ENCODE results near the gene CCDC186.

CCDC186 gene

GRCh38 chr10:114103284-114103683, 70.7 kb downstream of the CCDC186 start:
- DNase-seq = peak; percentile 37

DNA sequence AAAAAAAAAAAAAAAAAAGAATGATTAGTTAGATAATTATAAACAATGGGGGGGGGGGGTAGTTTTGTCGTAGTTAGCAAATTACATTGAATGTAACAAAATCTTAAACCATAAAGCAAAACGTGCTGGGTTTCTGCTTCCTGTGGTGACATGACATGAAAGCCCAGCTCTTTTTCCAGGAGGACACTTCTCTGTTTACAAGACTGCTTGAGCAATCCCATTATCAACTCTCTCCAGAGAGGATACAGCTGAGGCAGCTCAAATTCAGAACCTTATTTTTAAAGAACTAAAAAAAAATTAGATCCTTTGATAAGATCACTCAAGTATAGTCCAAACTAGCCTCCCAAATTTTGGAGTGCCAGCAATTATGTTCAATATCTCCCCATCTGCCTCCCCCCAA, 71.7 kb downstream of the CCDC186 start:
- DNase-seq = no peak

- no peak for DNase-seq
Observed at GRCh38 chr10:114100848-114101741, 72.9 kb downstream of the CCDC186 start.

DNA sequence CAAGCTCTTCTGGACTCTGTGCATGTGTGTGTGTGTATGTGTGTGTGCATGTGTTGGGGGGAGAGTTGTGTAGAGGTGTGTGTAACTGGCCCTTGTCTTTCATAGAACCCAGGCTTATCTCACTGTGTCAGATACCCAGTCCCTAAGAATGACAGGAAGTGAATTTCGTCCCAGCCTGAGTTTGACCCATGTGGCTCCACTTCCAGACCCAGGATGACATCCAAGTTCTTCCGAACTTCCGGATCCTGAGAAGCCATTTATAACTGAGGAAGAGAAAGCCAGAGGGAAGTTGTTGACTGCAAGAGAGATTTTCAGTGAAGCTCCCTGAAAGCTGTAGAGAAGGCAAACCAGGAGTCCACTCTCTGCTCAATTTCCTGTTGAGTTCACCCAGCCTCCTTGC, 77.1 kb downstream of the CCDC186 start:
- DNase-seq = no peak

DNA sequence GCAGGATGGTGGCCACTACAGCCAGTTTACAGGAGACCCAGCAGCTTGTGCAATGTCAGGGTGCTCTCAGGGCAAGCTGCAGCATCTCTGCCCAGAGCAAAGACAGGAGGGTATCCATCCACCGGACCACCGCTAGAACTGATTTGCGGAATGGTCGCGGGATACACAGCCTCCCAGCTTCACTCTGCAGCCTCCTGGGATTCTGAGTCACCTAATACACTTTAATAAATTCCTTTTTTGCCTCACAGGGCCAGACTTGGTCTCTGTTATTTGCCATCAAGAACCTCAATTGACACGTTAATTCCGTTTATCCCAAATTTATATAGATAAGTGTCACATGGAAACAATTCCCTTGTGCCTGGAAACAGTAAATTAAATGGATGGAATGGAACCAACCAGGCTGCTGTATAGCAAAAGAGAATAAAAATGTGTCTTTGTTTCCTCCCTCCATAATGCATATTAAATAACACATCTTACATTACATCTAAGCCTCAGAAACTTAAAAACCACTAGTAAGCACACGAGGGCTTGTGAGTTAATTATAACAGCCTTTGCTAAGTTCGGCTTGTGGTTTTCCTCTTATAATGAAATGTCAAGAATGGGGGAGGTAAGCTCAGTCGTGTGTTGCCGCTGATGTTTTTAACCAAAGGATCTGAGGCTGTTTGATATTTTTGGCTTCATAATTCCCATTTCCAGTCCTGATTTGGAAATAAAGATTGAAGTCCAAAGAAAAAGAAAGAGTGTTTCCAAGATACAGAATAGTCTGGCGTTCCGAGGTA, 78.3 kb downstream of the CCDC186 start:
- peak; percentile 28 for DNase-seq

DNA sequence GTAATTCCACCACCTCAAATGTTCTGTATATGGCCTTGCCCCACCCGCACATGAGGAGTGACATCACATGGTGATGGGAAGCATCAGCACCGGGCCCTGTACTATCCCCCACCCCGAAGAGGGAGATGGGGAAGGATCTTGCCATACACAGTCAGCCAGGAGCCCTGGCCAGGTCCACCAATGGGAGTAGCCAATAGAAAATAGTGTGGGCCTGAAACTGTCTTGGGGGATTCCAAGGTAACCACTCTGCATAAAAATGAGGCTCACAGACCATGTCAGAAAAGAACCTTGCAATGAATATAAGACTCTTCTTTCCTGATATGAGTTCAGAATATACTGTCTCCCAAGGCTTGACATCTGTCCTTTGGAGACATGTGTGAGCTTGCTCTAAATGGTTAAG, 79.2 kb downstream of the CCDC186 start:
- DNase-seq = no peak

DNA sequence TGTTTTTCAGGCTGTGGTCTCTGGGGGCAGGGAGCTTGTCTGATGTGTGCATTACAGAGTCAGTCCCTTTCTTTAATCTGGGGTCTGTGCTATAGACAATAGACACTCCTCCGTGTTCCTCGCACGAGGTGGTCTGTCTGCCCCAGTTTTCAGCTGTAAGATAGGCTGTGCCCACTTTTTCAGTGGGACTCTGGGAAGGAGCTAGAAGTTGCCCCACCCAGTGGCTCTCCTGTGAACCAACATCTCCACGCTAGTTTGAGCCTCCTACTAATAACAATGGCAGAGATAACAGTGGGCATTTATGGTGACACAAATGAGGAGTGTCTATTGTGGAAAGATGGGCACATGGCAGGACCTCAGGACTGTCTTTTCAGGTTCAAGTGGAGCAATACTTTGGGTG, 86.3 kb downstream of the CCDC186 start:
- no peak for DNase-seq

- DNase-seq = no peak
Observed at GRCh38 chr10:114087255-114087654, 86.7 kb downstream of the CCDC186 start.

GRCh38 chr10:114084215-114084614, 89.8 kb downstream of the CCDC186 start:
- no peak for DNase-seq

DNA sequence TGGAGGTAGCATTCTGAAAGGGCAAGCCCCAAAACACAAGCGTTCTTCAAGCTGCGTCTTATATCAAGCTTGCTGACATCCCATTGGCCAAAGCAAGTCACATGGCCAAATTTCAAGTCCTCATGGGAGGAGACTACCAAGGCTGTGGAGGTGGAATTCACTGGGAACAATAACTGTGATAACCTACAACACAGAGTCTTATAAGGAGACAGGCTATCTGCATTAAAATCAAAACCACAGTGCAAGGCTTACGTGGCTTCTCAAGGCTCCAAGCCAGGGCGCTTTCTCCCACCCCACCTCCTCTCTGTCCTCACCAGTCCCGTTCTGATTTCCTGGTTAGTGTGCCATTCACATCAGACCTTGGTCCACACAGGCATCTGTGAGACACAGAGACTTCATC, 91.0 kb downstream of the CCDC186 start:
- DNase-seq = no peak

DNA sequence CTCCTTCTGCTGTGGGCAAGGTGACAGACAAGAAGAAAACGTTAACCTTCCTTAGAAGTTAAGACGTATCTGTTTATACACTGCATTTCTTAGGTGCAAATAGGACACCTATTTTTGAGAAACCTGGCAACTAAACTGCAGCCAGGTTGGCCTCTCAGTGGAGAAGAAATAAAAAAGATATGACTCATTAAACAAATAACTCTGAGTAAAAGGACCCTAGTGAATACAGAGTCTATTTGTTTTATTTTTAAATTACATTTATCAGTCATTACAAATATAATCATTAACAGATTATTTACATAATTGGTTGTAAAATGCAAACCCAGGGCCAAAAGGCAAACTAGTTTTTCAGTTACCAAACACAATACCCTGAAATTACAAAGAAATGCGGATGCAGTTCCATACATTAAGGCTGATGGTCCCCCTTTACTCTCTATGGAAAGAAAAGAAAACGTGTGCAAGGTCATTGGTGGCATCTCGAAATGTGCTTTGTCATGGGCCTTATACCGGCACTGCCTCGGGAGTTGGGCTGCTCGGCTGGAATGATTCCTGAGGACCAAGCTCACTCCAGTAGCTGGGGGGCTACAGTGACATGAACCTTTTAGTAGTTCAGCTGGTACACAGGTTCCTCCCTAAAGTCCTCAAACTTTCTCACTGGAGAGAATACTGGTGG, 92.0 kb downstream of the CCDC186 start:
- DNase-seq = no peak

GRCh38 chr10:114079421-114079820, 94.6 kb downstream of the CCDC186 start:
- no peak for DNase-seq

DNA sequence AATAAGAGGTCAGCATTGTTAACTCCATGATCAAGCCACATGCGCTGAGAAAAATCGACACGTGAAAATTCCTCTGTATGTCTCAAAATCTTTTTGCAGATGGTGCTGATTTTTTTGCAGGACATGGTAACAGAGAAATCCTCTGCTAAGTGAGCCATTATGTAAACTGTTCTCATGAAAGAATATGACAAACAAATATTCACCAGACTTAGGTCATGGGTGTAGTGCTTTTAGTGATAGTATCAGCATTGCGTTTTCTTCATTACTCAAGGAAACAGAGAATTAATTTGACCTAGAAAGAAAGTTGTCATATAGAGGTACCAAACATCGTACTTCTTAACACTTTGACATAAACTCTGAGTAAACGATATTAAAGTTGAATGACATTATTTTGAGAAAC, 95.7 kb downstream of the CCDC186 start:
- no peak for DNase-seq

- no peak for DNase-seq
Observed at GRCh38 chr10:114077815-114078219, 96.2 kb downstream of the CCDC186 start.

DNA sequence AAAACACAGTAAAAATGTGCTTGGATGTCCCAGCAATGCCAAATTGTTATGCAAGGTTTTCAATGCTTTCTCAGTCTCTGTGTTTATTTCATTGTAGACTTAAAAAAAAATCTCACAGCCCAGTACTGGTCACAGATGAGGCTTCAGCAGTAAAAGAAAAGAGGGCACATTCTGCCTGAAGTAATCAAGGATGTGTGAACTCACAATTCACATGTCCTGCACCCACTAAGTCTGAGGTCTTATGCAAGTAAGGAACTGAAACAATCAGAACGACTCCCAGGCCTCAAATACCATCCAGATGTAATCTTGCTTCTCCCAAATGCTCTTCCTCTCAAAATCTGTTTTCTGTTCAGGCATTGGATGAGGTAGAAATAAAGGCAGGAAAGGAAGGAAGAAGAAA, 96.7 kb downstream of the CCDC186 start:
- DNase-seq = no peak

- no peak for DNase-seq
Observed at GRCh38 chr10:114075093-114075492, 98.9 kb downstream of the CCDC186 start.

DNA sequence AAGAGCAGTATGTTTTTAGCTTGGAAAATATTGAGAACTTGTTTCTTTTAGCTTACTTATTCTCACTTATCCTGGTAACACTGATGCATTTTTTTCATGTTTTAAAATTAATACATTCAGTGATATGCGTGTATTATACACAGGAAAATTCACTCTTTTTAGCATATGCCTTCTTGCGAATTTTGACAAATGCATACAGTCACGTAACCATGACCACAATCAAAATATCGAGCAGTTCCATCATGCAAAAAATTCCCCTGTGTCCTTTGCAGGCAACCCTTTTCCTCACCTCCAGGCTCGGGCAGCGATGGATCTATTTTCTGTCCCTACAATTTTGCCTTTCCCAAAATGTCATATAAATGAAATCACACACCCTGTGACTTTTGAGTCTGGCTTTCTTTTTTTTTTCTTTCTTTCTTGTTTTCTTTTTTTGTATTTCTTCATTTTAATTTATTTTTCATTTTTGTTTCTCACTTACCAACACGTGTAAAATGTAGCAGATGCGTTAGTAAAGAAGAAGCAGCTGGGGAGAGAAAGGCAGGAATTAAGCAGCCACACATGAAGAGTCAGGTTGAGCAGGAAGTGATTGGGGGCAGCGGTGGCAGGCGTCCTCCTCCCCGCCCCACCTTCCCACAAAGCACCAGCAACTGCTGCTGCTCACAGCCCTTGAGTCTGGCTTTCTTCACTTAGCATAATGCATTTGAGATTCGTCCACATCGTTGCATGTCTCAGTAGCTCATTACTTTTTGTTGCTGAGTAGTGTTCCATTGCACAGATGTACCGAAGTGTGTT, 100.4 kb downstream of the CCDC186 start:
- peak; percentile 30 for DNase-seq

DNA sequence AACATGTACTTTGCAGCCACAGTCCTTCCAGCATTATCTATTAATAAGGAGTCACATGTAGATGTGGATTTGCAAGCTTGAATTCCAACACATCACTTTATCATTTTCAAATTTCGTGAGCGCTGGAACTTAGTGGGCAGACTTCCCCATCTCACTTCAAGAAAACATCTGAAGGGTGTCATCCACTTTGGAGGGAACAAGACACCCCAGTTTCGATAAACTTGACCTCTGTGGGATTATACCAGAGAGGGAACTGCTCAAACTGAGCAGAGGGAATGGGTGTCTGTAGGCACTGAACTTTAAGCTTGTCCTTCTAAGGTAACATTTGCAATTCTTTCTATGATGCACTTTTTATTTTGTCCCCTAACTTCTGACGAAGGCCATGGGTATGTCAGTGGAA, 102.8 kb downstream of the CCDC186 start:
- DNase-seq = no peak
